ENCODE results near the gene BTBD9. TPM values are rescaled to one million over a fixed set of nuclear protein-coding genes. Genes with fewer than 3 reads are reported as not detected.

BTBD9 gene
- total and polyA plus RNA-seq, 9 of the 15 experiments (the other 6 are each of a cell fraction or from before 2014, with no cell fraction given) = 0.08 to 1.6 (median 0.58) TPM

GRCh38 chr6:38198219-38198618, 441.5 kb downstream of the BTBD9 start:
- in situ Hi-C loops (cut with MboI) = no loop called here
- Histone ChIP-seq H3K4me1 (replicated peaks in 1 of 2; ENCODE audit: control insufficient read depth in 2 of 2, insufficient read depth in 2 of 2, low read length in 2 of 2) (no peaks in the 10 kb centered on the region), H3K4me3 (no peak overlapping the region), H3K9ac (ENCODE audit: insufficient read depth in 1 of 2, low read depth in 2 of 2, low read length in 2 of 2) (no peak overlapping the region), H3K36me3 (ENCODE audit: control insufficient read depth, insufficient read depth, low read length) (no peaks in the 10 kb centered on the region), H3K27me3 (ENCODE audit: control insufficient read depth in 2 of 2, insufficient read depth in 2 of 2, low read length in 2 of 2) (peaks cover 8 to 24% of the 10 kb centered on the region in 2 experiments; a peak in 4 of 5 replicates), H3K9me3 (replicated peaks; ENCODE audit: control insufficient read depth, insufficient read depth, low read depth, low read length) (no peaks in the 10 kb centered on the region), H2AFZ (ENCODE audit: low read depth, low read length) (no peak overlapping the region), H4K20me1 (replicated peaks; ENCODE audit: control insufficient read depth, insufficient read depth, low read length) (0 out of 2 replicates have a peak, but pooled peaks cover 4% of the 10 kb centered on the region), H3K9me1 (ENCODE audit: control insufficient read depth, insufficient read depth, low read length) (no peaks in the 10 kb centered on the region), H3K4me2 (ENCODE audit: insufficient read depth, low read length) (no peak overlapping the region), H3K27ac (ENCODE audit: extremely low read depth, low read depth, low read length) (no peak overlapping the region), H3K79me2 (ENCODE audit: control insufficient read depth, insufficient read depth, low read length) (no peaks in the 10 kb centered on the region)
- FAIRE-seq (peak; percentile 55), ATAC-seq (peak; percentile 98), DNase-seq (ENCODE audit: extremely low read depth in 1 of 4, low spot score in 3 of 4) (peak in 2 of 4 experiments; percentile 61 to 70)
- 2% methylated on average over 8 of the region's 8 CpGs for WGBS (ENCODE audit: insufficient coverage, low coverage, missing lambda C conversion rate)
- intact Hi-C loops (cut with micrococcal nuclease) = no loop called here
- ChIA-PET POLR2A (interaction anchor here (0.9 to 1.2 kb wide), 2 partner anchors 10 to 11 kb away, joined by 5 to 6 read pairs; no protein-coding TSS in a partner anchor), CTCF (ENCODE audit: low intra/inter-chr PET ratio) (no interaction called here)
- BruUV-seq (replicated peaks) = no TSS peak
- no peak for TF ChIP-seq ZNF324 (CRISPR knock-in tag; IDR thresholded peaks at IDR 0.05)
- peak; percentile 51; the same call in 1 of the 2 replicates for TF ChIP-seq CTBP1 (IDR thresholded peaks at IDR 0.05; ENCODE audit: borderline replicate concordance)
- peak; percentile 72 for TF ChIP-seq ARID1B (IDR thresholded peaks at IDR 0.05)
- TF ChIP-seq U2AF1 (optimal IDR thresholded peaks at IDR 0.05; ENCODE audit: low read depth, low read length) = no peak
- TF ChIP-seq, protein P1, sequence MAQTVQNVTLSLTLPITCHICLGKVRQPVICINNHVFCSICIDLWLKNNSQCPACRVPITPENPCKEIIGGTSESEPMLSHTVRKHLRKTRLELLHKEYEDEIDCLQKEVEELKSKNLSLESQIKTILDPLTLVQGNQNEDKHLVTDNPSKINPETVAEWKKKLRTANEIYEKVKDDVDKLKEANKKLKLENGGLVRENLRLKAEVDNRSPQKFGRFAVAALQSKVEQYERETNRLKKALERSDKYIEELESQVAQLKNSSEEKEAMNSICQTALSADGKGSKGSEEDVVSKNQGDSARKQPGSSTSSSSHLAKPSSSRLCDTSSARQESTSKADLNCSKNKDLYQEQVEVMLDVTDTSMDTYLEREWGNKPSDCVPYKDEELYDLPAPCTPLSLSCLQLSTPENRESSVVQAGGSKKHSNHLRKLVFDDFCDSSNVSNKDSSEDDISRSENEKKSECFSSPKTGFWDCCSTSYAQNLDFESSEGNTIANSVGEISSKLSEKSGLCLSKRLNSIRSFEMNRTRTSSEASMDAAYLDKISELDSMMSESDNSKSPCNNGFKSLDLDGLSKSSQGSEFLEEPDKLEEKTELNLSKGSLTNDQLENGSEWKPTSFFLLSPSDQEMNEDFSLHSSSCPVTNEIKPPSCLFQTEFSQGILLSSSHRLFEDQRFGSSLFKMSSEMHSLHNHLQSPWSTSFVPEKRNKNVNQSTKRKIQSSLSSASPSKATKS (CRISPR knock-in tag; IDR thresholded peaks at IDR 0.05) = no peak
- peak; percentile 73 for TF ChIP-seq TEAD4 (IDR thresholded peaks at IDR 0.05; ENCODE audit: low read length)
- no peak for TF ChIP-seq TEAD4 (CRISPR knock-in tag; IDR thresholded peaks at IDR 0.05; ENCODE audit: borderline replicate concordance)
- peak in 1 of 3 experiments; percentile 31 for TF ChIP-seq YY1 (IDR thresholded peaks at IDR 0.05; ENCODE audit: borderline replicate concordance in 1 of 3, control insufficient read depth in 1 of 3, extremely low read depth in 1 of 3, insufficient read depth in 3 of 3, insufficient read length in 1 of 3, insufficient replicate concordance in 2 of 3, low read depth in 1 of 3, low read length in 2 of 3)
- no peak for TF ChIP-seq NFE2L1 (tag; IDR thresholded peaks at IDR 0.05; ENCODE audit: borderline replicate concordance, low read depth)
- no peak for TF ChIP-seq SMARCC2 (IDR thresholded peaks at IDR 0.05; ENCODE audit: low read depth)
- no peak for TF ChIP-seq KDM2B (CRISPR knock-in tag; IDR thresholded peaks at IDR 0.05)
- 0 out of 2 replicates have a peak, but pooled peaks have one; percentile 20 for TF ChIP-seq NFIC (IDR thresholded peaks at IDR 0.05)
- TF ChIP-seq ZNF764 (CRISPR knock-in tag; IDR thresholded peaks at IDR 0.05; ENCODE audit: low read depth) = no peak
- TF ChIP-seq ETV1 (tag; conservative IDR thresholded peaks at IDR 0.05; ENCODE audit: low read depth) = peak; percentile 83
- peak; percentile 54; the same call in 1 of the 2 replicates for TF ChIP-seq ETV5 (CRISPR knock-in tag; IDR thresholded peaks at IDR 0.05; ENCODE audit: low read depth)
- no peak for TF ChIP-seq TBP (optimal IDR thresholded peaks at IDR 0.05; ENCODE audit: low read depth, low read length)
- no peak for TF ChIP-seq NFATC3 (IDR thresholded peaks at IDR 0.05)
- TF ChIP-seq TCF3 (CRISPR knock-in tag; IDR thresholded peaks at IDR 0.05) = peak; percentile 79
- TF ChIP-seq SMARCE1 (IDR thresholded peaks at IDR 0.05) = no peak
- TF ChIP-seq TRIM24 (IDR thresholded peaks at IDR 0.05) = 0 out of 4 replicates have a peak, but pooled peaks of 1 of the 2 experiments have one; percentile 52
- peak; percentile 58; the same call in 1 of the 2 replicates for TF ChIP-seq TAL1 (IDR thresholded peaks at IDR 0.05)
- 0 out of 2 replicates have a peak, but pooled peaks have one; percentile 17 for TF ChIP-seq NCOR1 (IDR thresholded peaks at IDR 0.05)
- TF ChIP-seq NRF1 (conservative IDR thresholded peaks at IDR 0.05 in 1 of 2, IDR thresholded peaks at IDR 0.05 in 1 of 2) = peak in 1 of 2 experiments; percentile 27; a peak in 1 of 4 replicates
- 0 out of 4 replicates have a peak, but pooled peaks of 1 of the 2 experiments have one; percentile 27 for TF ChIP-seq TEAD1 (CRISPR knock-in tag; IDR thresholded peaks at IDR 0.05)
